Measurements from ENCODE around the gene FAM149B1.

FAM149B1 gene

GRCh38 chr10:73262880-73263555, 95.1 kb downstream of the FAM149B1 start:
- TF ChIP-seq GATA2 (IDR thresholded peaks at IDR 0.05; ENCODE audit: low read depth, low read length) (no peak), GATA3 (IDR thresholded peaks at IDR 0.05; ENCODE audit: low read depth, low read length) (no peak)

- TF ChIP-seq GATA3 (IDR thresholded peaks at IDR 0.05; ENCODE audit: low read depth, low read length) (no peak), GATA2 (IDR thresholded peaks at IDR 0.05; ENCODE audit: low read depth, low read length) (no peak)
Observed at GRCh38 chr10:73263693-73264347, 95.9 kb downstream of the FAM149B1 start.

- TF ChIP-seq GATA2 (IDR thresholded peaks at IDR 0.05; ENCODE audit: low read depth, low read length) = no peak
- no peak for TF ChIP-seq GATA3 (IDR thresholded peaks at IDR 0.05; ENCODE audit: low read depth, low read length)
Observed at GRCh38 chr10:73264423-73264822, 96.5 kb downstream of the FAM149B1 start.

- no peak for TF ChIP-seq GATA3 (IDR thresholded peaks at IDR 0.05; ENCODE audit: low read depth, low read length)
- TF ChIP-seq GATA2 (IDR thresholded peaks at IDR 0.05; ENCODE audit: low read depth, low read length) = no peak
Observed at GRCh38 chr10:73281097-73281496, 113.2 kb downstream of the FAM149B1 start.

GRCh38 chr10:73287441-73287840, 119.5 kb downstream of the FAM149B1 start:
- no peak for TF ChIP-seq GATA2 (IDR thresholded peaks at IDR 0.05; ENCODE audit: low read depth, low read length)
- TF ChIP-seq GATA3 (IDR thresholded peaks at IDR 0.05; ENCODE audit: low read depth, low read length) = no peak

GRCh38 chr10:73289958-73290357, 122.0 kb downstream of the FAM149B1 start:
- TF ChIP-seq GATA3 (IDR thresholded peaks at IDR 0.05; ENCODE audit: low read depth, low read length) (no peak), GATA2 (IDR thresholded peaks at IDR 0.05; ENCODE audit: low read depth, low read length) (no peak)

- TF ChIP-seq GATA3 (IDR thresholded peaks at IDR 0.05; ENCODE audit: low read depth, low read length) (no peak), GATA2 (IDR thresholded peaks at IDR 0.05; ENCODE audit: low read depth, low read length) (no peak)
Observed at GRCh38 chr10:73293461-73293860, 125.5 kb downstream of the FAM149B1 start.

Data from SH-SY5Y (cell line).